Measurements from ENCODE around the gene GOLT1A. TPM values are rescaled to one million over a fixed set of nuclear protein-coding genes. Genes with fewer than 3 reads are reported as not detected.

Gene GOLT1A
- total and polyA plus RNA-seq, 10 of the 15 experiments (the other 5 are each of a cell fraction or from before 2014, with no cell fraction given), result 0.09 to 0.46 TPM; not detected in 8

GRCh38 chr1:204202481-204202880 is 11.3 kb downstream of the GOLT1A start:
- Histone ChIP-seq H3K27me3 (replicated peaks in 1 of 2; ENCODE audit: control insufficient read depth in 2 of 2, insufficient read depth in 2 of 2, low read length in 1 of 2) (peaks cover 0 to 7% of the 10 kb centered on the region in 2 experiments; a peak in 3 of 4 replicates), H3K27ac (ENCODE audit: control insufficient read depth, insufficient read depth) (no peak overlapping the region), H3K4me2 (ENCODE audit: control insufficient read depth, insufficient read depth) (no peak overlapping the region), H3K79me2 (ENCODE audit: control insufficient read depth, insufficient read depth, low read length) (no peaks in the 10 kb centered on the region), H3K36me3 (ENCODE audit: control insufficient read depth in 2 of 2, insufficient read depth in 2 of 2, low read length in 1 of 2) (no peaks in the 10 kb centered on the region), H3K4me1 (ENCODE audit: control insufficient read depth, insufficient read depth, low read length) (no peaks in the 10 kb centered on the region), H3K9me3 (replicated peaks; ENCODE audit: control insufficient read depth, insufficient read depth, low read length) (no peaks in the 10 kb centered on the region), H3K9ac (ENCODE audit: control insufficient read depth, insufficient read depth, low read length) (no peak overlapping the region), H3K4me3 (no peak overlapping the region), H4K20me1 (ENCODE audit: control insufficient read depth, insufficient read depth) (no peaks in the 10 kb centered on the region), H2AFZ (ENCODE audit: control insufficient read depth, low read depth, low read length) (no peak overlapping the region)
- intact Hi-C loops (cut with micrococcal nuclease; ENCODE audit: unreplicated experiment), result no loop called here
- TF ChIP-seq RBBP5 (conservative IDR thresholded peaks at IDR 0.05), result no peak
- no peak for TF ChIP-seq ZSCAN29 (IDR thresholded peaks at IDR 0.05)
- no peak for TF ChIP-seq ETV6 (conservative IDR thresholded peaks at IDR 0.05 in 1 of 2, IDR thresholded peaks at IDR 0.05 in 1 of 2; ENCODE audit: borderline replicate concordance in 1 of 2, low read depth in 1 of 2)
- TF ChIP-seq NFYA (IDR thresholded peaks at IDR 0.05; ENCODE audit: borderline replicate concordance, low read depth, low read length), result no peak
- no peak for TF ChIP-seq DPF2 (IDR thresholded peaks at IDR 0.05)
- TF ChIP-seq TCF12 (IDR thresholded peaks at IDR 0.05; ENCODE audit: low read depth, low read length), result no peak
- no peak for TF ChIP-seq CREM (IDR thresholded peaks at IDR 0.05; ENCODE audit: low read depth)
- no peak for TF ChIP-seq IKZF1 (conservative IDR thresholded peaks at IDR 0.05)
- TF ChIP-seq HDGF (IDR thresholded peaks at IDR 0.05), result no peak
- TF ChIP-seq CEBPZ (IDR thresholded peaks at IDR 0.05; ENCODE audit: low read depth, low read length), result no peak
- no peak for TF ChIP-seq CHD2 (IDR thresholded peaks at IDR 0.05; ENCODE audit: borderline replicate concordance, low read depth, low read length)
- TF ChIP-seq MTA3 (IDR thresholded peaks at IDR 0.05; ENCODE audit: borderline replicate concordance, low read length), result no peak
- TF ChIP-seq SP1 (IDR thresholded peaks at IDR 0.05; ENCODE audit: low read depth, low read length), result no peak
- no peak for TF ChIP-seq ATF7 (IDR thresholded peaks at IDR 0.05; ENCODE audit: low read depth)
- TF ChIP-seq ZBTB11 (CRISPR knock-in tag; IDR thresholded peaks at IDR 0.05), result no peak
- no peak for DNase-seq (ENCODE audit: low read depth, low spot score)
- CTCF ChIA-PET, result interaction anchor here (1.9 kb wide), 1 partner anchor 40 kb away, joined by 5 read pairs; no protein-coding TSS in a partner anchor
- RAD21 ChIA-PET (ENCODE audit: unreplicated experiment), result no interaction called here
- POLR2A ChIA-PET, result no interaction called here
- no peak for ATAC-seq
- 0% methylated on average over 4 of the region's 4 CpGs for WGBS (ENCODE audit: insufficient coverage, insufficient replicate concordance, low lambda C conversion rate, missing lambda C conversion rate)
- FAIRE-seq, result no peak
- in situ Hi-C loops (cut with MboI), result no loop called here
- SMC1A ChIA-PET (ENCODE audit: uncharacterized antibody, unreplicated experiment), result no interaction called here
- no TSS peak for BruUV-seq (replicated peaks)
